Forelimb muscle (tissue), 1 donor: ENCODE results near the gene SLITRK1. TPM values are rescaled to one million over a fixed set of nuclear protein-coding genes. Genes with fewer than 3 reads are reported as not detected.

Experiments used
- DNase-seq: peaks from one replicate; pipeline ENCODE4 v3.0.0-alpha.2; 2013; ENCODE audit warnings: low read depth
- polyA plus RNA-seq: library from polyadenylated mRNA; unstranded; fragments of 120-200 nt; gene quantifications from one replicate; pipeline ENCODE4 v1.2.1, GENCODE V29; 2013; ENCODE audit not compliant: insufficient read length

The SLITRK1 gene
- polyA plus RNA-seq, result 0.09 TPM

GRCh38 chr13:83881917-83882605 is at the start of gene SLITRK1:
SLITRK1 (minus strand) TSS chr13:83882474; CDS start chr13:83881507, 967 bp downstream.
- peak; percentile 26 for DNase-seq

DNA sequence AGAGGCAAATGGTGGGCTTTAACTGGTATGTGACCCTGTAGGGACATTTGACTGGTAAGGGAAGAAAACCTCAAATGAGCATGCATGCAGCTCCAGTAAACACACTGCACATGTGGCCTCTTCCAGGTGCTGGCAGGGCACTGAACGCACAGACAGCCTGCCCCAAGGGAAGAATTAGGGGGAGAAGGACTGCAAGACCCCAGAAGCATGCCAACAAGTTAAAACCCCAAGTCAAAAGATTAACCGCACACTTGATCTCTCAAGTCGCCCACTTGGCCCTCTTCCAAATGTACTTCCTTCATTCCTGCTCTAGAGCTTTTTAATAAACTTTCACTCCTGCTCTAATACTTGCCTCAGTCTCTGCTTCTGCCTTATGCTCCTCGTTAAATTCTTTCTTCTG is 46.9 kb upstream of the SLITRK1 start:
- no peak for DNase-seq

DNA sequence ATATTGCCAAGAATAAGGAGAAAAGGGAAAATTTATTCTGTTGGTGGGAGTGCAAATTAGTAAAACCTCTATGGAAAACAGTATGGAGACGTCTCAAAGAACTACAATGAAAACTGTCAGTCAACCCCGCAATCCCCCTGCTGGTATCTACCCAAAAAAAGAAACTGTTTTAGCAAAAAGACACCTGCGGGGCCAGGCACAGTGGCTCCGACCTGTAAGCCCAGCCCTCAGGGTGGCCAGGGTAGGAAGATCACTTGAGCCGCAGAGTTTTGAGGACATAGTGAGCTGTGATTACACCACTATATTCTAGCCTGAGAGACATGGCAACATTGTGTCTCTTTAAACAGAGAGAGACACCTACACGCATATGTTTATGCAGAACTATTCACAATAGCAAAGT is 37.5 kb upstream of the SLITRK1 start:
- no peak for DNase-seq

DNA sequence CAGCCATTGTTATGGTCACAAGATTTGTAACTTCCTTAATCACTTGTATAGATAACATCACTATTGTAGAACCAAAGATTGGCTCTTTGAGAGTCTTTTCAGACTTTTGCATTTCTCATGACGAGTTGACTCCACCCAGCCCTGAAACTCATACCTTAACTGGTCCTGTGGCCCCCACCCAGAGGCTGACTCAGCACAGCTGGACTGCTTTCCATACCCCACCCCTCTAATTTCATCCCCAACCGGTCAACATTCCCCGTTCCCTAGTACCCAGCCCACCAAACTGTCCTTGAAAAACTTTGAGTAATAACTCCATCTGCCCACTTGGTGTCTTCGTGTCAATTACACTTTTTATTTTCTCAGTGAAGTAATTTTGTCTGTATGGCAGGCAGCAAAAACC is 32.1 kb upstream of the SLITRK1 start:
- no peak for DNase-seq

DNA sequence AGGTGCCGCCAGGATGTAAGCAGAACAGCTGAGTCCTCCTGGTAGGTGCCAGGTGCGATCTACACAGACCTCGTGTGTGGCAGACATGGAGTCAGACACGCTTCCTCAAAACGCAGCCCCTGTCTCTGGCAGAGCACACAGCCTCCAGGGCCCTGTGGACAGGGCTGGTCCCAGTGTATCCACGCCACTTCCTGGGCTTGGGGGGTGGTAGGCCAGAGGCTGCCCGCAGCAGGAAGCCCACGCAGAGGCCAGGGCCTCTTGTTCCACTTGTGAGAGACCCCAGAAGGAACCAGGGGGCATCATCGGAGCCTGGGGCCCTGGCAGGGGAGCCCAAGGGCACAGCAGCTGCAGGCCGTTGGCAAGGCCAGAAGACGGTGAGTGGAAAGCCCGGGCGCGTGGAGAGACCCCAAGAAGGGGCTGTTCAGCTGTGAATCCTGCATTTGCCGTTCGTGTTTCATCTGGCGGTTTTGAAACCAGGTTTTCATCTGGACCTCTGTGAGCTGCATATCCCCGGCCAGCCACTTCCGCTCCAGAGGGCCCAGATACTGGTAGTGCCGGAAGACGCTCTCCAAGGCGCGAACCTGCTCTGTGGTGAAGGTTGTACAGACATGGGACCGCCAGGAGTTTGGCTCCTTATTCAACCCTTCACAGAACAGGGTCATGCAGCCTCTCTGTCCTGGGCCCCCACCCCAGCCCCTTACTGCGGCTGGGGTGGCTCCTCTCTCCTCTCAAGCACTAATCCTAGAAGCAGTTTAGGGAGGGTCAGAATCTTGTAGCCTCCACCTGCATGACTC is 25.1 kb upstream of the SLITRK1 start:
- no peak for DNase-seq

DNA sequence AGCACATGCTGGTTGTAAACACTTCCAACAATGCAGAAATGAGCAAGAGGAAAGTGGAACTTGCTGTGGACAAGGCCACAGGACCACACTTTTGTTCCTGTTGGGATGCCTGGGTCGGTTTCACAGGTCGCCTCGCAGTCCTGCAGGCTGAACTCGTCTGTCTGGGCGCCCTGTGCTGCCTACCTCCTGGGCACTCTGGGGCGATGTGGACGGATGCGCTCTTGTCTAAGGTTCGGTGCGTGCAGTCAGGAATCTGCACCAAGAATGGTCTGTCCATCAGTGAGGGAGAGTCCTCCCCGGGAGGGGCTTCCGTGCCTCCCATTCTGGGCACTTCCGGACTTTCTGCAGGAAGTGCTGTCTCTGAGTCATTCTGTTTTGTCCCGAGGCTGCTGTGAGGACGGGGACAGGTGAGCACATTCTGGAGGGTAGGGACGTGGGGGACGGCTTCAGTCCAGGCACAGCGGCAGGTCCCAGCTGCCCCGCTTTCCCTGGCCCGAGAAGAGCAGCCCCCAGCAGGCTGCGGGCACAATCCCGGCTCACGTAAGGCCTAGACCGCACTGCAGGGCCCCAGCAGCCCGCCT is 24.1 kb upstream of the SLITRK1 start:
- no peak for DNase-seq

- DNase-seq, result no peak
These were observed 23.4 kb upstream of the SLITRK1 start for GRCh38 chr13:83905641-83906040.

- DNase-seq, result no peak
These were observed 13.8 kb upstream of the SLITRK1 start for GRCh38 chr13:83895994-83896580.

GRCh38 chr13:83890358-83890757 is 8.1 kb upstream of the SLITRK1 start:
- DNase-seq, result no peak

- no peak for DNase-seq
These were observed 1.9 kb upstream of the SLITRK1 start for GRCh38 chr13:83884141-83884540.

DNA sequence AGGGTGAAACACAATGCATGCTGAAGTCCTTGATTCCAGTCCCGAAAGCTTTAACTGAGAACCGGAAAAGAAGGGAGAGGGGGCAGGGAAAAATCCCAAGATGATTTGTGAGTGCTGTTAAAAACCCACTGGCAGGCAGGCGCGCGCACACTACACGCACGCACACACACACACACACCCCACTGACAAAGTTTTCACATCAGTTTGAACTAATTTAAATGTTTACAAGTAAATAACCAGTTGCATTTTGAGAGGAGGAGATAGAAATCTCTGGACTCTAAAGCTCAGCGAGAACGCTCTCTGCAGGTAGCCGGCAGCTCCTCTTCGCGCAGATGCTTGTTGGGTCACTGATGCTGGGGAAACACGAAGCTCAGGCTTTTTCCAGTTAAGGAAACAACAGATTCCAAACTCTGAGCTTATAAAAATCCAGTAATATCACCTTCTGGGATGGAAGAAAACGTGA is 818 bp upstream of the SLITRK1 start:
- DNase-seq, result no peak

GRCh38 chr13:83882606-83882959 is 309 bp upstream of the SLITRK1 start:
- DNase-seq, result no peak

DNA sequence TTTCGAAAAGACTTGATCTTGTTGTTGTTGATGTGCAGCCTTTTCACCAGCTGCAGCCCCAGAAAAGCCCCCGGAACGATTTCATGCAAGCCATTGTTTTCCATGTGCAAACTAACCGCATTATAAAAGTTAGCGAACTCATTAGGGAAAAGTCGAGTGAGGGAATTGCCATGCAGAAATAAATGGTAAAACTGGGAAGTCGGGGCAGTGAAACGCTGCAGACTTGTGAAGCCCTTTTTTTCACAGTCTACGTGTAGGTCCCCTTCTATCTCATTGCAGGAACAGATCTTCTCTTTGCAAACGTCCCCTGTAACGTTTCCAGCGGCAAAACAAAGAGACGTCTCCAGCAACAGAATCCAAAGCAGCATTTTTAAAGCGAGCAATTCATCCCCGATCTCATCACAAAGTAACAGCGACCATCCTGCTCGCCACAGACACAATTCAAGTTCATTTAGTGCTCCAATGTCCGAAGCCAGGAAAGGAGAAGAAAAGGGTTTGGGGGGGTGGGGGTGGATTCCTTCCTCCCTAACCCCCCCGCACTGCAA is 1.1 kb downstream of the SLITRK1 start:
- no peak for DNase-seq

DNA sequence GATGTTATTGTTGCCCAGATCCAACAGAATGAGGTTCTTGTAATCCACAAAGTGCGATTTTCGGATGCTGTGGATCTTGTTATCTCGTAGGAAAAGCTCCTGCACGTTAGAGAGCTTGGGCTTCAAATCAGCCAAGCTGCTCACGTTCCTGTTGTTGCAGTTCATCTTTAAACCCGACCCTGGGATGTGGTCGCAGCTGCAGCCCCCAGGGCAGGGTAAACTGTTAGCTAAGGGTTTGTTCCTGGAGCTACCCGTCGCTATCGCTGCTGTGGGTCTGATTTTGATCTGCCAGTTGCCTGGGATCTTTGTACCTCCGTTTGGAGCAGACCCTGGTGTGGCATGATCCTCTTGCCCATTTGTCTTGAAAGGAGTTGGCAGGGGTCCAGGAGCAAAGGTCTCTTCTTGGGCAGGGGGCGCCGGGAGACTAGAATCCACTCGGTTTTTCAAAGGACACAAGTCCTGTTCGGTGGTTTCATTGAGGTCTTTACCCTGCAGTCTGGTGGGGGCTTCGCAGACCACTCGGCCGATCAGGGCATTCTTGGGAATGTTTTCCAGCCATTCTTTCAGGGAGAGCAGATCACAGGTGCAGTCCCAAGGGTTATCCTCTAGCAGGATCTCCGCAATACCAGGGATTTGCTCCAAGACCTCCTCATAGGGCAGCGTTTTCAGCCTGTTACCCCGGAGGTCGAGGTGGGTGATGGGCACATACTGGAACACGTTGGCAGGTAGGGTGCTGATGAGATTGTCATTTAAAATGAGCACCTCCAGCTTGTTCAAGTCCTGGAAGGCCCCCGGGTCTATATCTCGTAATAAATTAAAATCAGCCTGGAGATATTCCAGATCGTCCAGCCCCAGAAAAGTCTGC is 1.8 kb downstream of the SLITRK1 start:
- no peak for DNase-seq

- DNase-seq, result no peak
These were observed 2.7 kb downstream of the SLITRK1 start for GRCh38 chr13:83879431-83880171.

DNA sequence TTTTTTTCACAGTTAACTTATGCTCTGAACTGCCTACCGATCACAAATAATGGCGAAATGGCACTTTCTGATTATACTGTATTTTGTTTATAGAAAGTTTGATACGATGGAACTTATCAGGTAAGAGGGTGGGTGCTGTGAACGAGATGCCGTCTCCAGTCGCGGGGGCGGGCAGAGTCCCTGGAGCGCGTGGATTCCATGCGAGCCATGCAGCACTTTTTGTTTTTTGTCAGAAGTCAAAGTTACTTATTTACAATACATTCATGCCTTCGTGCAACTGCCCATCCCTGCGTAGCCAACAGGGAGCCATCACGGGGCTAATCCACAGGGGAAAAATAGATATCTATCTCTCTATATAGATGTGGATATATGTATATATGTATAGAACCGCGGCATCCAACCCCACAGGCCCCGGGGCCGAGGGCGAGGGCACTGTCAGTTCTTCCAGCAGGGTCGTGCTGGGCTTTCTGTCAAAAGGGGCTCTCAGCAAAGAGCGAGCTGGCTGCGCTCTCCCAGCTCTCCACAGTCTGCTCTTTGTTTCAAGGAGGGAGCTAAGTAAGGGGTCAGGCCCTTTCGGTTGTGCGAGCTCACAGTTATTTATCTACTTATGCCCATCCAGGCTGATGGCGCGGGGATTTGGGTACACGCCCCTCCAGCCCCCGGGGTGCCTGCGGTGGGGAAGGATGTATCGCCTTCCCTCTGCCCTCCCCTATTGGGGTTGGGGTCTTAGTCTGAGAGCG is 3.4 kb downstream of the SLITRK1 start:
- no peak for DNase-seq

GRCh38 chr13:83877651-83878355 is 4.5 kb downstream of the SLITRK1 start:
- DNase-seq, result no peak

- DNase-seq, result no peak
These were observed 5.7 kb downstream of the SLITRK1 start for GRCh38 chr13:83876546-83876945.

- DNase-seq, result no peak
These were observed 14.6 kb downstream of the SLITRK1 start for GRCh38 chr13:83867708-83868107.
